H1 (cell line): ENCODE results near the gene MRPL34. TPM values are rescaled to one million over a fixed set of nuclear protein-coding genes. Genes with fewer than 3 reads are reported as not detected.

Experiments used
- CTCF ChIA-PET: fragments of 300-600 bp; sonication (Branson Sonifier 250); formaldehyde crosslinking; loops from one replicate; lab custom pipeline; 2021; ENCODE audit not compliant: partially characterized antibody; lab: Charles Lee
- POLR2A ChIA-PET: fragments of 300-600 bp; sonication (Branson Sonifier 250); formaldehyde crosslinking; loops from one replicate; lab custom pipeline; 2021; ENCODE audit warnings: inconsistent platforms; ENCODE audit not compliant: partially characterized antibody; lab: Charles Lee
- DNase-seq, 2 experiments: peaks; one replicate each; pipeline versions ENCODE4 v3.0.0 to v3.0.0-alpha.2; 2010 to 2022; ENCODE audit warnings: low spot score in 2 of 2, low read depth in 1 of 2, mixed read lengths in 1 of 2
- FAIRE-seq: peaks from 2 replicates; lab custom pipeline; 2011; peaks lifted over from hg19 to GRCh38; lab: Jason Lieb, UNC
- H2AFZ ChIP-seq: 2 replicates; pipeline ENCODE4 v1.8.1; 2012; ENCODE audit warnings: low read length, inconsistent platforms
- H2AK5ac ChIP-seq: 2 replicates; pipeline ENCODE4 v1.6.1; 2013; ENCODE audit warnings: low read depth, low read length
- H2BK120ac ChIP-seq: replicated peaks from 2 replicates; pipeline ENCODE3; 2013; ENCODE audit warnings: low read depth, low read length, inconsistent platforms
- H2BK12ac ChIP-seq: 2 replicates; pipeline ENCODE4 v1.6.1; 2013; ENCODE audit warnings: low read depth, low read length
- H2BK15ac ChIP-seq: 2 replicates; pipeline ENCODE4 v1.6.1; 2013; ENCODE audit warnings: low read length
- H2BK20ac ChIP-seq: 2 replicates; pipeline ENCODE4 v1.6.1; 2013; ENCODE audit warnings: low read length
- H2BK5ac ChIP-seq: 2 replicates; pipeline ENCODE4 v1.6.1; 2013; ENCODE audit warnings: low read depth, low read length
- H3K14ac ChIP-seq: 2 replicates; pipeline ENCODE4 v1.6.1; 2013; ENCODE audit warnings: inconsistent platforms; ENCODE audit not compliant: insufficient read length
- H3K18ac ChIP-seq: 2 replicates; pipeline ENCODE4 v1.6.1; 2013; ENCODE audit warnings: low read length; ENCODE audit errors: extremely low read depth
- H3K23ac ChIP-seq: 2 replicates; pipeline ENCODE4 v1.6.1; 2013; ENCODE audit warnings: inconsistent platforms; ENCODE audit not compliant: insufficient read length
- H3K23me2 ChIP-seq: 2 replicates; pipeline ENCODE4 v1.6.1; 2013; ENCODE audit warnings: low read depth, low read length
- H3K27ac ChIP-seq: 2 replicates; pipeline ENCODE4 v1.6.1; 2011; ENCODE audit warnings: low read depth, low read length, inconsistent platforms
- H3K27me3 ChIP-seq, 4 experiments: replicated peaks in 1 of 4; 1 replicate in 1 of 4; 2 replicates in 3 of 4; pipeline versions ENCODE4 v1.6.1 to v1.8.1; 2011 to 2013; ENCODE audit warnings: low read length in 3 of 4, mild to moderate bottlenecking in 3 of 4, inconsistent platforms in 2 of 4, mixed read lengths in 2 of 4, moderate library complexity in 1 of 4; ENCODE audit not compliant: control insufficient read depth in 3 of 4, insufficient read depth in 3 of 4; ENCODE audit errors: extremely low read depth in 1 of 4
- H3K36me3 ChIP-seq, 4 experiments: 2 replicates each; pipeline versions ENCODE4 v1.6.1 to v1.8.1; 2011 to 2013; ENCODE audit warnings: mild to moderate bottlenecking in 4 of 4, low read length in 3 of 4, moderate library complexity in 2 of 4, control low read depth in 1 of 4, inconsistent platforms in 1 of 4; ENCODE audit not compliant: insufficient read depth in 4 of 4, control insufficient read depth in 2 of 4
- H3K4ac ChIP-seq: replicated peaks from 2 replicates; pipeline ENCODE3; 2013; ENCODE audit warnings: low read length, low read depth, mixed read lengths, inconsistent platforms; ENCODE audit not compliant: insufficient read length
- H3K4me1 ChIP-seq, 4 experiments: replicated peaks in 1 of 4; 1 replicate in 1 of 4; 2 replicates in 3 of 4; pipeline versions ENCODE4 v1.6.1 to v1.8.1; 2011 to 2013; ENCODE audit warnings: low read length in 3 of 4, inconsistent platforms in 2 of 4, mixed read lengths in 1 of 4; ENCODE audit not compliant: insufficient read depth in 4 of 4, control insufficient read depth in 3 of 4
- H3K4me2 ChIP-seq, 2 experiments: 2 replicates each; pipeline versions ENCODE4 v1.6.1 to v1.8.1; 2011 to 2013; ENCODE audit warnings: low read depth in 2 of 2, low read length in 2 of 2, control low read depth in 1 of 2, inconsistent platforms in 1 of 2, mild to moderate bottlenecking in 1 of 2; ENCODE audit not compliant: insufficient read depth in 1 of 2
- H3K4me3 ChIP-seq, 4 experiments: fragments of 200-600, 300-600 bp in 1 of 4; sonication (generic), shearing (Covaris generic), sonication (Bioruptor Twin) in 1 of 4; 2 replicates each; pipeline versions ENCODE4 v1.5.1 to v1.8.1; 2011 to 2016; ENCODE audit warnings: low read length in 4 of 4, low read depth in 3 of 4, control low read depth in 2 of 4, inconsistent platforms in 2 of 4, mild to moderate bottlenecking in 2 of 4, mixed read lengths in 1 of 4, moderate library complexity in 1 of 4; ENCODE audit not compliant: insufficient read depth in 2 of 4; ENCODE audit errors: extremely low read depth in 1 of 4
- H3K56ac ChIP-seq: replicated peaks from 2 replicates; pipeline ENCODE3; 2013; ENCODE audit warnings: low read depth, mild to moderate bottlenecking, mixed read lengths, low read length, inconsistent platforms; ENCODE audit not compliant: insufficient read length
- H3K79me1 ChIP-seq: 2 replicates; pipeline ENCODE4 v1.6.1; 2013; ENCODE audit warnings: low read depth, low read length, control low read depth
- H3K79me2 ChIP-seq, 2 experiments: 2 replicates each; pipeline versions ENCODE4 v1.6.1 to v1.8.1; 2012 to 2013; ENCODE audit warnings: low read length in 2 of 2, mild to moderate bottlenecking in 2 of 2, inconsistent platforms in 1 of 2; ENCODE audit not compliant: insufficient read depth in 2 of 2, control insufficient read depth in 1 of 2
- H3K9ac ChIP-seq, 4 experiments: replicated peaks in 1 of 4; 1 replicate in 1 of 4; 2 replicates in 3 of 4; pipeline versions ENCODE4 v1.6.1 to v1.8.1; 2011 to 2013; ENCODE audit warnings: low read depth in 3 of 4, low read length in 3 of 4, control low read depth in 2 of 4, mild to moderate bottlenecking in 2 of 4, moderate library complexity in 2 of 4, inconsistent platforms in 1 of 4; ENCODE audit errors: extremely low read depth in 1 of 4
- H3K9me3 ChIP-seq, 2 experiments: 2 replicates each; pipeline versions ENCODE4 v1.6.1 to v1.8.1; 2012 to 2013; ENCODE audit warnings: mild to moderate bottlenecking in 2 of 2, moderate library complexity in 2 of 2, control low read depth in 1 of 2, inconsistent platforms in 1 of 2, low read depth in 1 of 2, low read length in 1 of 2, mixed read lengths in 1 of 2; ENCODE audit not compliant: insufficient read depth in 2 of 2
- H4K20me1 ChIP-seq, 2 experiments: replicated peaks in 1 of 2; 2 replicates each; pipeline versions ENCODE3 to v1.8.1; 2011 to 2013; ENCODE audit warnings: inconsistent platforms in 2 of 2, low read length in 2 of 2, mild to moderate bottlenecking in 1 of 2; ENCODE audit not compliant: insufficient read depth in 2 of 2, control insufficient read depth in 1 of 2
- H4K5ac ChIP-seq: 2 replicates; pipeline ENCODE4 v1.6.1; 2013; ENCODE audit warnings: low read length, low read depth, mixed read lengths, inconsistent platforms; ENCODE audit not compliant: insufficient read length
- H4K8ac ChIP-seq: 2 replicates; pipeline ENCODE4 v1.8.0; 2013; ENCODE audit warnings: mild to moderate bottlenecking, moderate library complexity, low read length, inconsistent platforms; ENCODE audit not compliant: insufficient read depth; ENCODE audit errors: extremely low read depth
- H4K91ac ChIP-seq: replicated peaks from 2 replicates; pipeline ENCODE3; 2013; ENCODE audit warnings: low read length, mixed read lengths, inconsistent platforms; ENCODE audit not compliant: insufficient read length
- FOSL1 ChIP-seq: IDR thresholded peaks from 2 replicates; pipeline ENCODE4 v1.6.1; 2011; ENCODE audit warnings: mild to moderate bottlenecking, low read depth, low read length, moderate library complexity; ENCODE audit not compliant: insufficient read depth
- MAX ChIP-seq: IDR thresholded peaks from 2 replicates; pipeline ENCODE4 v1.6.1; 2012; ENCODE audit warnings: inconsistent platforms
- POU5F1 ChIP-seq: IDR thresholded peaks from 2 replicates; pipeline ENCODE4 v1.6.1; 2011; ENCODE audit warnings: low read depth, mild to moderate bottlenecking, low read length, moderate library complexity
- RAD21 ChIP-seq, 2 experiments: IDR thresholded peaks in 1 of 2; conservative IDR thresholded peaks in 1 of 2; 2 replicates each; pipeline ENCODE4 v1.6.1; 2011; ENCODE audit warnings: low read depth in 2 of 2, low read length in 2 of 2, improper control_type of control experiment in 1 of 2, inconsistent platforms in 1 of 2, mild to moderate bottlenecking in 1 of 2, moderate library complexity in 1 of 2
- RBBP5 ChIP-seq: IDR thresholded peaks from 2 replicates; pipeline ENCODE4 v1.7.1; 2012; ENCODE audit warnings: low read depth, mild to moderate bottlenecking, inconsistent platforms, low read length, moderate library complexity, borderline replicate concordance
- RFX5 ChIP-seq: IDR thresholded peaks from 2 replicates; pipeline ENCODE4 v1.6.1; 2011; ENCODE audit warnings: low read depth, low read length, improper control_type of control experiment, borderline replicate concordance
- SP1 ChIP-seq: IDR thresholded peaks from 2 replicates; pipeline ENCODE4 v1.6.1; 2011; ENCODE audit warnings: low read depth, low read length
- SRF ChIP-seq: IDR thresholded peaks from 2 replicates; pipeline ENCODE4 v1.6.1; 2011; ENCODE audit warnings: mild to moderate bottlenecking, low read depth, low read length, moderate library complexity
- TAF7 ChIP-seq: optimal IDR thresholded peaks from 2 replicates; pipeline ENCODE3; 2011; ENCODE audit warnings: low read depth, mild to moderate bottlenecking, inconsistent platforms, low read length, moderate library complexity, borderline replicate concordance
- WGBS, 2 experiments: shearing (Covaris generic) in 1 of 2; methylation state at CpG; one replicate each; pipeline versions ENCODE4 v1.1.6 to v1.1.7; 2013 to 2015; ENCODE audit warnings: low lambda C conversion rate in 2 of 2, mixed read lengths in 2 of 2, inconsistent platforms in 1 of 2, low coverage in 1 of 2, missing lambda C conversion rate in 1 of 2; ENCODE audit not compliant: insufficient replicate concordance in 2 of 2, insufficient coverage in 1 of 2, insufficient read length in 1 of 2; ENCODE audit errors: extremely low coverage in 1 of 2, missing lambda C conversion rate in 1 of 2; 5-methylcytosine and 5-hydroxymethylcytosine counted together
- polyA plus RNA-seq, 7 experiments: library from polyadenylated mRNA; depleted of rRNA in 3 of 7; stranded (reverse) in 5 of 7; unstranded in 2 of 7; fragments of >200 nt in 5 of 7; fragments of 200-250 nt in 2 of 7; gene quantifications; 1 replicate in 5 of 7; 2 replicates in 1 of 7; 4 replicates in 1 of 7; pipeline versions ENCODE4 v1.2.1 to v1.2.3, GENCODE V29; 2011 to 2013; ENCODE audit warnings: missing spikeins in 2 of 7, mixed read lengths in 2 of 7
- total RNA-seq: library from RNA; stranded (reverse); fragmentation: NEBNext Ultra II Directional; extraction: Animal tissue kit (Norgen Biotek cat#: 25700); gene quantifications from 2 replicates; pipeline ENCODE4 v1.2.1, GENCODE V29; 2021

The MRPL34 gene
- total and polyA plus RNA-seq, 2 of the 8 experiments (the other 6 are each of a cell fraction or from before 2014, with no cell fraction given), result 91.9 to 99.6 TPM

DNA sequence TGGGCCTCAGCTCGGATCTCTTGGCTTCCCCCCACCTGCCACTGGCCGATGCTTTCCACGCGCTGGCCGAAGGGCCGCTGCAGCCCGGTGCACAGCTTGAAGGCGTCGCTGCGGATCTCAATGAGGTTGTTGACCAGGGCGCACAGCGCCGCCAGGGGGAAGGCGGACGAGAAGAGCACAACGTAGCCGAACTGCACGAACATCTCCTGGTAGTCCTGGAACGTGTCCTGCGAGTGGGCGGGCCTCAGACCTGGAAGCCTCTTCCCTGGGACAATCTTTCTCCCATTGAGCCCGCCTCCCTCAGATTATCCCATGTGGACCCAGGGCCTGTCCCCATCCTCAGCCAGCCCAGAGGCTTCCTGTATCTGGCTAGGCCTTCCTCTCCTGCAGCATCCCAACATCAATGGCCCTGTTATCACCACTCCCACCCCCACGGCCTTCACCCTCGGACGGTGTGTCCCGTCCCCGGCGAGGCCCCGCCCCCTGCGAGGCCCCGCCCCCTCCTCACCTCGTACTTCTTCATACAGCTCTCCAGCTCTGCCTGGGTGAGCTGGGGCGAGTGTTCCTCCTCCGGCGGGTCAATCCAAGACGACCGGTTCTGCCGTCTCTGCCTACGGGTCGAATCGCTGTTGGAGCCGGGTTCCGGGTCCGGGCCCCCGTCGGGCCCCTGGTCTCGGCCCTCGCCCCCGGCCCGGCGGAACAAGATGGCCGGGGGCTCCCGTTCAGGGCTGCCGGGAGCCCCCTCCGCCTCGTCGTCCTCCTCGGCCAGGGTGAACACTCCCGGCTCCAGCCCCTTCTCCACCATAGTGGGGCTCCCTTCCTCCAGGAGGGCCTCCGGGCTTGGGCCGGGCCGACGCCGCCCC, 22.2 kb downstream of the MRPL34 start:
- Histone ChIP-seq H3K18ac (peak overlapping the region; percentile 90), H4K5ac (peak overlapping the region; percentile 96), H3K36me3 (peaks cover 0 to 10% (median 4%) of the 10 kb centered on the region in 4 experiments; a peak in 4 of 8 replicates), H3K4ac (peak overlapping the region; percentile 69), H2BK120ac (no peak overlapping the region), H2BK12ac (no peak overlapping the region), H3K27me3 (no peaks in the 10 kb centered on the region; a peak in 1 of 7 replicates), H4K91ac (peak overlapping the region; percentile 89), H3K9ac (peak overlapping the region in 3 of 4 experiments; percentile 25 to 58 (median 45); a peak in 5 of 7 replicates), H3K79me1 (0 out of 2 replicates have a peak, but pooled peaks cover 2% of the 10 kb centered on the region), H3K9me3 (no peaks in the 10 kb centered on the region), H3K79me2 (no peaks in the 10 kb centered on the region), H3K14ac (no peak overlapping the region), H2BK15ac (peak overlapping the region; percentile 92; the same call in 1 of the 2 replicates), H4K20me1 (peaks cover 0 to 10% of the 10 kb centered on the region in 2 experiments), H3K23me2 (peaks cover 6% of the 10 kb centered on the region; the same call in 1 of the 2 replicates), H2AK5ac (no peak overlapping the region), H3K4me1 (peaks cover 0 to 22% (median 15%) of the 10 kb centered on the region in 4 experiments; a peak in 6 of 7 replicates), H3K23ac (no peak overlapping the region), H2BK20ac (0 out of 2 replicates have a peak overlapping the region, but pooled peaks have one; percentile 80), H2BK5ac (peak overlapping the region; percentile 55; the same call in 1 of the 2 replicates), H2AFZ (no peak overlapping the region), H3K4me3 (peak overlapping the region; percentile 60 to 95 (median 61)), H3K4me2 (peak overlapping the region; percentile 72 to 83), H3K27ac (peak overlapping the region; percentile 66), H4K8ac (peak overlapping the region; percentile 91), H3K56ac (peak overlapping the region; percentile 81)
- FAIRE-seq (peak; percentile 90), DNase-seq (peak in 1 of 2 experiments; percentile 89)
- WGBS, 2 experiments, result 6% methylated on average over 40 of the region's 64 CpGs; no CpG with 5 or more reads in 1 of the 2 experiments
- CTCF ChIA-PET, result interaction anchor here (0.9 to 3.3 kb wide), 16 partner anchors 11 to 120 kb away, joined by 3 to 13 read pairs (median 5); partner anchors contain the start of genes CCDC194, DDA1, MRPL34 and TMEM221
- POLR2A ChIA-PET, result interaction anchor here (0.9 to 17.1 kb wide), 13 partner anchors 10 to 114 kb away, joined by 3 to 329 read pairs (median 4); partner anchors contain the start of genes ABHD8, ANO8, BABAM1 and DDA1
- no peak for TF ChIP-seq RFX5
- TF ChIP-seq SP1, result peak; percentile 55; the same call in 1 of the 2 replicates
- peak; percentile 50 to 62; a peak in 3 of 4 replicates for TF ChIP-seq RAD21 (IDR thresholded peaks at IDR 0.05 in 1 of 2, conservative IDR thresholded peaks at IDR 0.05 in 1 of 2; ENCODE audit: low read depth in 2 of 2, low read length in 2 of 2)
- TF ChIP-seq FOSL1, result no peak
- TF ChIP-seq MAX, result peak; percentile 80
- peak; percentile 77; the same call in 1 of the 2 replicates for TF ChIP-seq RBBP5
- no peak for TF ChIP-seq TAF7
- TF ChIP-seq POU5F1, result no peak
- TF ChIP-seq SRF, result no peak
